ENCODE data around the gene HIBADH.

HIBADH gene

GRCh38 chr7:27635728-27636127 lies 27.0 kb downstream of the HIBADH start:
- no peak for DNase-seq (ENCODE audit: low spot score)

GRCh38 chr7:27634671-27635493 lies 27.8 kb downstream of the HIBADH start:
- no peak for DNase-seq (ENCODE audit: low spot score)

- DNase-seq (ENCODE audit: low spot score), result no peak
These were observed 29.6 kb downstream of the HIBADH start for GRCh38 chr7:27633062-27633461.

GRCh38 chr7:27631391-27631790 lies 31.3 kb downstream of the HIBADH start:
- DNase-seq (ENCODE audit: low spot score), result no peak

GRCh38 chr7:27627146-27627545 lies 35.5 kb downstream of the HIBADH start:
- DNase-seq (ENCODE audit: low spot score), result no peak

- DNase-seq (ENCODE audit: low spot score), result no peak
These were observed 43.2 kb downstream of the HIBADH start for GRCh38 chr7:27619492-27619891.

- DNase-seq (ENCODE audit: low spot score), result no peak
These were observed 44.9 kb downstream of the HIBADH start for GRCh38 chr7:27617651-27618381.

GRCh38 chr7:27616914-27617548 lies 45.7 kb downstream of the HIBADH start:
- DNase-seq (ENCODE audit: low spot score), result no peak

GRCh38 chr7:27616186-27616491 lies 46.5 kb downstream of the HIBADH start:
- no peak for DNase-seq (ENCODE audit: low spot score)

- no peak for DNase-seq (ENCODE audit: low spot score)
These were observed 47.1 kb downstream of the HIBADH start for GRCh38 chr7:27615420-27616185.

GRCh38 chr7:27614095-27614494 lies 48.6 kb downstream of the HIBADH start:
- no peak for DNase-seq (ENCODE audit: low spot score)

- DNase-seq (ENCODE audit: low spot score), result no peak
These were observed 51.6 kb downstream of the HIBADH start for GRCh38 chr7:27611059-27611458.

- no peak for DNase-seq (ENCODE audit: low spot score)
These were observed 53.7 kb downstream of the HIBADH start for GRCh38 chr7:27608776-27609495.

- DNase-seq (ENCODE audit: low spot score), result no peak
These were observed 55.5 kb downstream of the HIBADH start for GRCh38 chr7:27607210-27607606.

- DNase-seq (ENCODE audit: low spot score), result no peak
These were observed 56.1 kb downstream of the HIBADH start for GRCh38 chr7:27606270-27607209.

- DNase-seq (ENCODE audit: low spot score), result no peak
These were observed 56.9 kb downstream of the HIBADH start for GRCh38 chr7:27605689-27606269.

- no peak for DNase-seq (ENCODE audit: low spot score)
These were observed 57.4 kb downstream of the HIBADH start for GRCh38 chr7:27605283-27605682.

- DNase-seq (ENCODE audit: low spot score), result no peak
These were observed 58.9 kb downstream of the HIBADH start for GRCh38 chr7:27603813-27604212.

GRCh38 chr7:27602766-27603165 lies 59.9 kb downstream of the HIBADH start:
- no peak for DNase-seq (ENCODE audit: low spot score)

GRCh38 chr7:27601217-27601616 lies 61.5 kb downstream of the HIBADH start:
- no peak for DNase-seq (ENCODE audit: low spot score)
